ENCODE data around the gene CDH8. TPM values are rescaled to one million over a fixed set of nuclear protein-coding genes. Genes with fewer than 3 reads are reported as not detected.

CDH8 gene
- total RNA-seq, 1 experiment from 2014 or later, result 1.7 TPM

GRCh38 chr16:62033065-62033464 is 3.2 kb downstream of the CDH8 start:
- Histone ChIP-seq H3K4me1 (peaks cover 8% of the 10 kb centered on the region; the same call in 1 of the 2 replicates), H3K36me3 (ENCODE audit: control insufficient read depth, insufficient read depth, low read length) (no peaks in the 10 kb centered on the region), H3K27me3 (replicated peaks; ENCODE audit: control insufficient read depth, insufficient read depth, low read length) (no peaks in the 10 kb centered on the region), H3K9me3 (no peaks in the 10 kb centered on the region), H3K4me3 (ENCODE audit: low read depth, low read length) (no peak overlapping the region)
- Mint-ChIP-seq H3K4me1 (ENCODE audit: low read depth, unreplicated experiment) (peaks cover 19% of the 10 kb centered on the region), H3K9me3 (ENCODE audit: unreplicated experiment) (no peaks in the 10 kb centered on the region), H3K4me3 (ENCODE audit: unreplicated experiment) (no peak overlapping the region), H3K27me3 (ENCODE audit: insufficient read depth, unreplicated experiment) (no peaks in the 10 kb centered on the region), H3K27ac (ENCODE audit: unreplicated experiment) (no peak overlapping the region), H3K36me3 (ENCODE audit: insufficient read depth, unreplicated experiment) (no peaks in the 10 kb centered on the region)
- BruUV-seq (replicated peaks), result no TSS peak
- POLR2A ChIA-PET, result no interaction called here
- DNase-seq, result no peak
- no peak for TF ChIP-seq CTCF (IDR thresholded peaks at IDR 0.05; ENCODE audit: insufficient read depth in 1 of 2, low read depth in 1 of 2, low read length in 1 of 2, severe bottlenecking in 1 of 2, unreplicated experiment in 1 of 2)
- intact Hi-C loops (cut with micrococcal nuclease; ENCODE audit: unreplicated experiment), result no loop called here
- CTCF ChIA-PET, result no interaction called here

GRCh38 chr16:62029947-62030346 is 6.3 kb downstream of the CDH8 start:
- DNase-seq, result no peak
- no peaks in the 10 kb centered on the region for H3K36me3 Mint-ChIP-seq (ENCODE audit: insufficient read depth, unreplicated experiment)
- no peaks in the 10 kb centered on the region for H3K9me3 Mint-ChIP-seq (ENCODE audit: unreplicated experiment)
- intact Hi-C loops (cut with micrococcal nuclease; ENCODE audit: unreplicated experiment), result no loop called here
- Histone ChIP-seq H3K36me3 (ENCODE audit: control insufficient read depth, insufficient read depth, low read length) (no peaks in the 10 kb centered on the region), H3K4me1 (peaks cover 8% of the 10 kb centered on the region; the same call in 1 of the 2 replicates), H3K9me3 (no peaks in the 10 kb centered on the region), H3K4me3 (ENCODE audit: low read depth, low read length) (no peak overlapping the region), H3K27me3 (replicated peaks; ENCODE audit: control insufficient read depth, insufficient read depth, low read length) (no peaks in the 10 kb centered on the region)
- TF ChIP-seq CTCF (IDR thresholded peaks at IDR 0.05; ENCODE audit: insufficient read depth in 1 of 2, low read depth in 1 of 2, low read length in 1 of 2, severe bottlenecking in 1 of 2, unreplicated experiment in 1 of 2), result no peak
- POLR2A ChIA-PET, result no interaction called here
- H3K27ac Mint-ChIP-seq (ENCODE audit: unreplicated experiment), result no peak overlapping the region
- H3K4me3 Mint-ChIP-seq (ENCODE audit: unreplicated experiment), result no peak overlapping the region
- H3K27me3 Mint-ChIP-seq (ENCODE audit: insufficient read depth, unreplicated experiment), result no peaks in the 10 kb centered on the region
- no TSS peak for BruUV-seq (replicated peaks)
- CTCF ChIA-PET, result no interaction called here
- H3K4me1 Mint-ChIP-seq (ENCODE audit: low read depth, unreplicated experiment), result peaks cover 13% of the 10 kb centered on the region

- Histone ChIP-seq H3K27me3 (replicated peaks; ENCODE audit: control insufficient read depth, insufficient read depth, low read length) (no peaks in the 10 kb centered on the region), H3K36me3 (ENCODE audit: control insufficient read depth, insufficient read depth, low read length) (no peaks in the 10 kb centered on the region), H3K4me1 (no peaks in the 10 kb centered on the region), H3K4me3 (ENCODE audit: low read depth, low read length) (no peak overlapping the region), H3K9me3 (no peaks in the 10 kb centered on the region)
- POLR2A ChIA-PET, result no interaction called here
- Mint-ChIP-seq H3K9me3 (ENCODE audit: unreplicated experiment) (no peaks in the 10 kb centered on the region), H3K27me3 (ENCODE audit: insufficient read depth, unreplicated experiment) (no peaks in the 10 kb centered on the region), H3K36me3 (ENCODE audit: insufficient read depth, unreplicated experiment) (no peaks in the 10 kb centered on the region), H3K27ac (ENCODE audit: unreplicated experiment) (no peak overlapping the region), H3K4me1 (ENCODE audit: low read depth, unreplicated experiment) (no peaks in the 10 kb centered on the region), H3K4me3 (ENCODE audit: unreplicated experiment) (no peak overlapping the region)
- intact Hi-C loops (cut with micrococcal nuclease; ENCODE audit: unreplicated experiment), result no loop called here
- no TSS peak for BruUV-seq (replicated peaks)
- CTCF ChIA-PET, result no interaction called here
- no peak for TF ChIP-seq CTCF (IDR thresholded peaks at IDR 0.05; ENCODE audit: insufficient read depth in 1 of 2, low read depth in 1 of 2, low read length in 1 of 2, severe bottlenecking in 1 of 2, unreplicated experiment in 1 of 2)
- DNase-seq, result no peak
These were observed 13.6 kb downstream of the CDH8 start for GRCh38 chr16:62022688-62023087.

Measured in Caco-2 (cell line).